Measurements from ENCODE around the gene NRXN3.

Gene NRXN3

DNA sequence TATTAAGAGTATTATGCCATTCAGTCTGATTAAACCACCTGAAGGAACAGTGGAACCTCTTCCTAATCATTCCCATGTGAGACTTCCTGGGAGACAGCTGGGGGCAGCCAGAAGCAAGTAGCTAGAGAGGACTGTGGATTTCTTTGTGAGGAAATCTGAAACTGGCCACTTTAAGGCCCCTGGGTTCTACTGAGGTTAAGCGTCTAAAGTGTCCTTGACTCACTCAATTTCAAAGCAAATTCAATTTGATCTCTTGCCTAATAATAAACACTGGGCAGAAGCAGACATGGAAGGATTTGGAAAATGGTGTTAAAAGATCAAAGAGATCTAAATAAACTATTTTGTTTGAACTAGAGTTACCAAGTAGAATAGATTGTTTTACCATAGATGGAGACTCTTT lies 909.9 kb downstream of the NRXN3 start (continued):
- TF ChIP-seq, protein P1, sequence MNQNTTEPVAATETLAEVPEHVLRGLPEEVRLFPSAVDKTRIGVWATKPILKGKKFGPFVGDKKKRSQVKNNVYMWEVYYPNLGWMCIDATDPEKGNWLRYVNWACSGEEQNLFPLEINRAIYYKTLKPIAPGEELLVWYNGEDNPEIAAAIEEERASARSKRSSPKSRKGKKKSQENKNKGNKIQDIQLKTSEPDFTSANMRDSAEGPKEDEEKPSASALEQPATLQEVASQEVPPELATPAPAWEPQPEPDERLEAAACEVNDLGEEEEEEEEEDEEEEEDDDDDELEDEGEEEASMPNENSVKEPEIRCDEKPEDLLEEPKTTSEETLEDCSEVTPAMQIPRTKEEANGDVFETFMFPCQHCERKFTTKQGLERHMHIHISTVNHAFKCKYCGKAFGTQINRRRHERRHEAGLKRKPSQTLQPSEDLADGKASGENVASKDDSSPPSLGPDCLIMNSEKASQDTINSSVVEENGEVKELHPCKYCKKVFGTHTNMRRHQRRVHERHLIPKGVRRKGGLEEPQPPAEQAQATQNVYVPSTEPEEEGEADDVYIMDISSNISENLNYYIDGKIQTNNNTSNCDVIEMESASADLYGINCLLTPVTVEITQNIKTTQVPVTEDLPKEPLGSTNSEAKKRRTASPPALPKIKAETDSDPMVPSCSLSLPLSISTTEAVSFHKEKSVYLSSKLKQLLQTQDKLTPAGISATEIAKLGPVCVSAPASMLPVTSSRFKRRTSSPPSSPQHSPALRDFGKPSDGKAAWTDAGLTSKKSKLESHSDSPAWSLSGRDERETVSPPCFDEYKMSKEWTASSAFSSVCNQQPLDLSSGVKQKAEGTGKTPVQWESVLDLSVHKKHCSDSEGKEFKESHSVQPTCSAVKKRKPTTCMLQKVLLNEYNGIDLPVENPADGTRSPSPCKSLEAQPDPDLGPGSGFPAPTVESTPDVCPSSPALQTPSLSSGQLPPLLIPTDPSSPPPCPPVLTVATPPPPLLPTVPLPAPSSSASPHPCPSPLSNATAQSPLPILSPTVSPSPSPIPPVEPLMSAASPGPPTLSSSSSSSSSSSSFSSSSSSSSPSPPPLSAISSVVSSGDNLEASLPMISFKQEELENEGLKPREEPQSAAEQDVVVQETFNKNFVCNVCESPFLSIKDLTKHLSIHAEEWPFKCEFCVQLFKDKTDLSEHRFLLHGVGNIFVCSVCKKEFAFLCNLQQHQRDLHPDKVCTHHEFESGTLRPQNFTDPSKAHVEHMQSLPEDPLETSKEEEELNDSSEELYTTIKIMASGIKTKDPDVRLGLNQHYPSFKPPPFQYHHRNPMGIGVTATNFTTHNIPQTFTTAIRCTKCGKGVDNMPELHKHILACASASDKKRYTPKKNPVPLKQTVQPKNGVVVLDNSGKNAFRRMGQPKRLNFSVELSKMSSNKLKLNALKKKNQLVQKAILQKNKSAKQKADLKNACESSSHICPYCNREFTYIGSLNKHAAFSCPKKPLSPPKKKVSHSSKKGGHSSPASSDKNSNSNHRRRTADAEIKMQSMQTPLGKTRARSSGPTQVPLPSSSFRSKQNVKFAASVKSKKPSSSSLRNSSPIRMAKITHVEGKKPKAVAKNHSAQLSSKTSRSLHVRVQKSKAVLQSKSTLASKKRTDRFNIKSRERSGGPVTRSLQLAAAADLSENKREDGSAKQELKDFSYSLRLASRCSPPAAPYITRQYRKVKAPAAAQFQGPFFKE (tag by site-specific recombination; IDR thresholded peaks at IDR 0.05; ENCODE audit: borderline replicate concordance): no peak
- TF ChIP-seq ZNF658 (tag by site-specific recombination; IDR thresholded peaks at IDR 0.05): no peak
- TF ChIP-seq ZNF571 (tag by site-specific recombination; IDR thresholded peaks at IDR 0.05): no peak

DNA sequence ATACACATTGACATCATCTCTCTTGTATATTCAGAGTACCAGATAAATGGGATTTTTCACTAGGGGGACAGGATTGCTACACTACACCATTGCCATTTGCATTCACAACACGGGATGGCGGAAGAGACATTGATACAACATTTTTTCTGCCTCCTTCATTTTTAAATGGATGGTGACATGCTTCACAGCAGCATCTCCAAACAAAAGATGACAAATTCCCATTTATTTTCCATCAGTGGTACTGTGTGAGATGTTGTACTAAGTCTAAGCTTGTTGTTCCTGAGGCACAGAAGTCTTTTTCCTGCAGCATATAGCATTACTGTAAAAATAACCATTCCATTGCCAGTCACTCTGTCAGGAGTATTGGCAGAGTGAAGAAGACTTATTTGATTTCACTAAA lies 912.7 kb downstream of the NRXN3 start:
- no peaks in the 10 kb centered on the region for H3K9me3 ChIP-seq (ENCODE audit: control insufficient read depth, insufficient read depth, low read depth, low read length)
- ChIA-PET POLR2A (no interaction called here), CTCF (no interaction called here)
- no peak overlapping the region for H3K4me3 ChIP-seq (ENCODE audit: low read depth, low read length)
- TF ChIP-seq ZNF548 (tag by site-specific recombination; IDR thresholded peaks at IDR 0.05) (no peak), YY2 (tag by site-specific recombination; IDR thresholded peaks at IDR 0.05) (no peak), ZNF391 (tag by site-specific recombination; IDR thresholded peaks at IDR 0.05; ENCODE audit: borderline replicate concordance, low read depth) (no peak), ZNF211 (tag by site-specific recombination; IDR thresholded peaks at IDR 0.05; ENCODE audit: low read depth) (no peak)
- H3K27ac ChIP-seq (ENCODE audit: extremely low read depth, low read depth, low read length): no peak overlapping the region
- no peaks in the 10 kb centered on the region for H3K36me3 ChIP-seq (ENCODE audit: control insufficient read depth in 2 of 2, insufficient read depth in 1 of 2, low read length in 2 of 2)
- no peaks in the 10 kb centered on the region for H3K4me1 ChIP-seq (ENCODE audit: control insufficient read depth, insufficient read depth, low read length)

DNA sequence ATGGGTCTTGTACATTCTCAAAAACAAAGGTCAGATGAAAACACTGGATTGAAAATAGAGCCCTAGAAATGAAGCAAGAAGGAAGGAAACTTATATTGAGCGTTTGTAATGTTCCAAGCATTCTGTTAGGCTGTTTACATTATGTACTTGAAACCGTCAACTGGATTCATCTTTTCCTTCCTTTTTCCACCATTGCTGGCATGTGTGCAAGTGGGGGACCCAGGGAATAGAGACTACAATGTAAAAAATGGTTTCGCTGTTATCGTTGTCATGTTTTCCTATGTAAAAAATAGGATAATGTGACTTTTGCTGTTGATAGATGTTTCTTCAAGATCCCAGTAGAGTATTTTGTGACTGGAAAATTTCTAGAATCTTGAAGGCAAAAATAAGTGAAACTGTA lies 913.2 kb downstream of the NRXN3 start:
- H3K4me1 ChIP-seq (ENCODE audit: control insufficient read depth, insufficient read depth, low read length): no peaks in the 10 kb centered on the region
- H3K9me3 ChIP-seq (ENCODE audit: control insufficient read depth, insufficient read depth, low read depth, low read length): no peaks in the 10 kb centered on the region
- TF ChIP-seq ZBTB21 (tag by site-specific recombination; IDR thresholded peaks at IDR 0.05) (no peak), TRIM28 (IDR thresholded peaks at IDR 0.05; ENCODE audit: borderline replicate concordance, low read length) (no peak)
- CTCF ChIA-PET: no interaction called here
- no peaks in the 10 kb centered on the region for H3K36me3 ChIP-seq (ENCODE audit: control insufficient read depth in 2 of 2, insufficient read depth in 1 of 2, low read length in 2 of 2)
- no peak overlapping the region for H3K4me3 ChIP-seq (ENCODE audit: low read depth, low read length)
- POLR2A ChIA-PET: no interaction called here
- no peak overlapping the region for H3K27ac ChIP-seq (ENCODE audit: extremely low read depth, low read depth, low read length)

DNA sequence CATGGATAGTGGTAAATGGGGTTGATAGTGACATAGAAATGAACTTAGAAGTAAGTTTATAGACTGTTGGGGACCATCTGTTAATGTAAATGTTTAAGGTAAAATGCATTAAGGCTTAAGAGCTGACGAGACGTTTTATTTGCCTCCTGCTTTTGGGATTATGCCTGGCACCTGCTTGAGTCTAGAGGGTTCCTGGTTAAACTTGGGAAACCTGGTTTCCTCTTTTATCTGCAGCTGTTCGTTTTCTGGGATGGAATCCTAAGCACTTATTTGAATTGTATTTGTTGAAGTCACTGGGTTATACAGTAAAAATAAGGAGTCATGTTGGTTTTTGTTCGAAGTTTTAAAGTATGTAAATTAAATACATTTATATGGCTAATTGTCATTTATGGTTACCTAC lies 914.7 kb downstream of the NRXN3 start:
- CTCF ChIA-PET: no interaction called here
- Histone ChIP-seq H3K9me3 (ENCODE audit: control insufficient read depth, insufficient read depth, low read depth, low read length) (no peaks in the 10 kb centered on the region), H3K4me1 (ENCODE audit: control insufficient read depth, insufficient read depth, low read length) (no peaks in the 10 kb centered on the region), H3K36me3 (ENCODE audit: control insufficient read depth in 2 of 2, insufficient read depth in 1 of 2, low read length in 2 of 2) (no peaks in the 10 kb centered on the region), H3K4me3 (ENCODE audit: low read depth, low read length) (no peak overlapping the region), H3K27ac (ENCODE audit: extremely low read depth, low read depth, low read length) (no peak overlapping the region)
- POLR2A ChIA-PET: no interaction called here
- TF ChIP-seq SETDB1 (IDR thresholded peaks at IDR 0.05; ENCODE audit: insufficient read length, low read length) (no peak), ZNF169 (tag by site-specific recombination; IDR thresholded peaks at IDR 0.05) (no peak), ZFP37 (tag by site-specific recombination; IDR thresholded peaks at IDR 0.05) (no peak), ZNF23 (tag by site-specific recombination; IDR thresholded peaks at IDR 0.05; ENCODE audit: borderline replicate concordance) (no peak), ZFP3 (tag by site-specific recombination; IDR thresholded peaks at IDR 0.05; ENCODE audit: low read depth) (no peak), ZNF335 (tag by site-specific recombination; conservative IDR thresholded peaks at IDR 0.05) (no peak)
